Upper lobe of right lung (tissue), 1 donor: ENCODE data around the gene TBC1D2B. TPM values are rescaled to one million over a fixed set of nuclear protein-coding genes. Genes with fewer than 3 reads are reported as not detected.
"Not testable (repeated sequence)": the region's sequence is repeated elsewhere in the genome, so short reads cannot be mapped to it uniquely, and the experiment has no call there.

Experiments
- ATAC-seq: fragments of 200-7000 bp; cut with Tn5 transposase; one replicate; pipeline ENCODE4 v1.9.1; 2020; ENCODE audit warnings: mild to moderate bottlenecking, moderate library complexity
- DNase-seq: peaks from one replicate; pipeline ENCODE4 v3.0.0-alpha.2; 2020
- H3K27ac ChIP-seq: fragments of 200-600 bp; one replicate; pipeline ENCODE4 v1.8.0; 2022
- H3K27me3 ChIP-seq: fragments of 200-600 bp; one replicate; pipeline ENCODE4 v1.8.0; 2022; ENCODE audit warnings: mild to moderate bottlenecking
- H3K36me3 ChIP-seq: fragments of 200-600 bp; one replicate; pipeline ENCODE4 v1.8.0; 2022
- H3K4me1 ChIP-seq: fragments of 200-600 bp; one replicate; pipeline ENCODE4 v1.8.0; 2022
- H3K4me3 ChIP-seq: fragments of 200-600 bp; one replicate; pipeline ENCODE4 v1.8.0; 2022; ENCODE audit warnings: mild to moderate bottlenecking
- H3K9me3 ChIP-seq: fragments of 200-600 bp; one replicate; pipeline ENCODE4 v1.8.0; 2022
- CTCF ChIP-seq: fragments of 200-600 bp; IDR thresholded peaks from one replicate; pipeline ENCODE4 v1.8.0; 2022; ENCODE audit warnings: antibody characterized with exemption
- intact Hi-C: fragments of 100-400 bp; cut with DNase I; formaldehyde crosslinking; loops from one replicate; pipeline ENCODE4 v1.11.0; 2022
- total RNA-seq: library from RNA; stranded (reverse); fragmentation: NEBNext Ultra II Directional; extraction: Animal tissue kit (Norgen Biotek cat#: 25700); gene quantifications from one replicate; pipeline ENCODE4 v1.2.1, GENCODE V29; 2021
- donor health status: DM: no; HTN: yes; CAD: no; lungs with severe emphysema.

Gene TBC1D2B
- total RNA-seq, 1 donor from 2014 or later, result 88.7 TPM

DNA sequence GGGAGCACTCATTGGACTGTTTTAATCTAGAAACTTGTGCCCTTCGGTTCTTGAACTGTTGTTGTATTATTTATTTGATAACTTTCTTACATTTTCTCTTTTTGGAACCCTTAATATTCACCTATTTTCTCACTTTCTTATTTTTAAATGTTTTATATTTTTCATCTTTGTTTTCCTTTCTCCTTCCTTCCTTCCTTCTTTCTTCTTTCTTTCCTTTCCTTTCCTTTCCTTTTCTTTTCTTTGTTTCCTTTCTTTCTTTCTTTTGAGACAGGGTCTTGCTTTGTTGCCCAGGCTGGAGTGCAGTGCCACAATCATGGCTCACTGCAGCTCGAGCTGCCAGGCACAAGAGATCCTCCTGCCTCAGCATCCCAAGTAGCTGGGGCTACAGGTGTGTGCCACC is 108.5 kb downstream of the TBC1D2B start:
- no peak for ATAC-seq
- intact Hi-C loops, result loop anchor here (5.0 to 10.0 kb wide), 2 partner anchors 138 to 276 kb away; no protein-coding TSS in a partner anchor
- H3K4me3 ChIP-seq, result no peak overlapping the region

GRCh38 chr15:77967798-77968197 is 109.7 kb downstream of the TBC1D2B start:
- TF ChIP-seq CTCF, result no peak
- H3K4me1 ChIP-seq, result no peaks in the 10 kb centered on the region
- no peak for DNase-seq
- no peak overlapping the region for H3K27ac ChIP-seq
- no peak overlapping the region for H3K4me3 ChIP-seq
- no peaks in the 10 kb centered on the region for H3K27me3 ChIP-seq
- no peak for ATAC-seq
- intact Hi-C loops, result loop anchor here (5.0 to 10.0 kb wide), 2 partner anchors 140 to 277 kb away; no protein-coding TSS in a partner anchor
- H3K36me3 ChIP-seq, result no peaks in the 10 kb centered on the region
- no peaks in the 10 kb centered on the region for H3K9me3 ChIP-seq

More for the DNA sequence above, 108.5 kb downstream of the TBC1D2B start:
- H3K27me3 ChIP-seq, result no peaks in the 10 kb centered on the region
- no peaks in the 10 kb centered on the region for H3K36me3 ChIP-seq
- no peak overlapping the region for H3K27ac ChIP-seq
- peaks cover 3% of the 10 kb centered on the region for H3K4me1 ChIP-seq
- TF ChIP-seq CTCF, result no peak
- no peaks in the 10 kb centered on the region for H3K9me3 ChIP-seq
- DNase-seq, result no peak

GRCh38 chr15:77967235-77967615 is 110.3 kb downstream of the TBC1D2B start:
- H3K4me3 ChIP-seq, ATAC-seq, H3K27ac ChIP-seq, H3K27me3 ChIP-seq, H3K36me3 ChIP-seq, H3K9me3 ChIP-seq, H3K4me1 ChIP-seq: not testable (repeated sequence)
- intact Hi-C loops, result loop anchor here (5.0 to 10.0 kb wide), 2 partner anchors 140 to 278 kb away; no protein-coding TSS in a partner anchor
- peak; percentile 32 for DNase-seq

GRCh38 chr15:77966540-77967234 is 110.8 kb downstream of the TBC1D2B start:
- peak; percentile 90 for ATAC-seq
- H3K27ac ChIP-seq, result no peak overlapping the region
- no peak overlapping the region for H3K4me3 ChIP-seq
- peak; percentile 90 for TF ChIP-seq CTCF
- H3K36me3 ChIP-seq, result no peaks in the 10 kb centered on the region
- H3K4me1 ChIP-seq, result no peaks in the 10 kb centered on the region
- peak; percentile 62 for DNase-seq
- H3K27me3 ChIP-seq, result no peaks in the 10 kb centered on the region
- H3K9me3 ChIP-seq, result no peaks in the 10 kb centered on the region
- intact Hi-C loops, result loop anchor here (5.0 to 10.0 kb wide), 2 partner anchors 141 to 278 kb away; no protein-coding TSS in a partner anchor

- intact Hi-C loops, result loop anchor here (10.0 kb wide), 1 partner anchor 281 kb away; no protein-coding TSS in a partner anchor
- no peak for ATAC-seq
- Histone ChIP-seq H3K27ac (no peak overlapping the region), H3K4me1 (no peaks in the 10 kb centered on the region), H3K27me3 (no peaks in the 10 kb centered on the region), H3K4me3 (no peak overlapping the region), H3K36me3 (no peaks in the 10 kb centered on the region), H3K9me3 (no peaks in the 10 kb centered on the region)
- TF ChIP-seq CTCF, result no peak
- no peak for DNase-seq
Measured at GRCh38 chr15:77964193-77964592, 113.3 kb downstream of the TBC1D2B start.

DNA sequence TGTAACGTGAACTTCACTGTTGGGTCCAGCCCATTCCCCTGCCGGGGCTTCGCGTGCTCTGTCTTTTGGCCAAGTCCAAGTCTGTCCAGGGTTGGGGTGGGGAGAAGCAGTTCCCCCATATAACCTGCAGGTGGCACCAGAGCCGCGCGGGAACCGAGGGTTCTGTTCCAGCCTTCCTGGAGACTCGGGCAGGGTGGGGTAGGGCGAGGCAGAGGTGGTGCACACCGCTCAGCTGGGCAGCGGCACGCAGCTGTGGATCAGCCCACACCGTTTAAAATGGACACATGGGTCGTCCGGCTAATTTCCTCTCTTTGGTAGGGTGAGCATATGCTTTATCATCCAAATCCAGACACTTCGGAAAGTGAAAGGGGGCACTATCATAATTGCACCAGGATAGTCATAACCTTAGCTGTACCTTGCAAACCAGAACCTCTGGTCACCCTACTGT is 118.1 kb downstream of the TBC1D2B start:
- peak; percentile 100 for ATAC-seq

DNA sequence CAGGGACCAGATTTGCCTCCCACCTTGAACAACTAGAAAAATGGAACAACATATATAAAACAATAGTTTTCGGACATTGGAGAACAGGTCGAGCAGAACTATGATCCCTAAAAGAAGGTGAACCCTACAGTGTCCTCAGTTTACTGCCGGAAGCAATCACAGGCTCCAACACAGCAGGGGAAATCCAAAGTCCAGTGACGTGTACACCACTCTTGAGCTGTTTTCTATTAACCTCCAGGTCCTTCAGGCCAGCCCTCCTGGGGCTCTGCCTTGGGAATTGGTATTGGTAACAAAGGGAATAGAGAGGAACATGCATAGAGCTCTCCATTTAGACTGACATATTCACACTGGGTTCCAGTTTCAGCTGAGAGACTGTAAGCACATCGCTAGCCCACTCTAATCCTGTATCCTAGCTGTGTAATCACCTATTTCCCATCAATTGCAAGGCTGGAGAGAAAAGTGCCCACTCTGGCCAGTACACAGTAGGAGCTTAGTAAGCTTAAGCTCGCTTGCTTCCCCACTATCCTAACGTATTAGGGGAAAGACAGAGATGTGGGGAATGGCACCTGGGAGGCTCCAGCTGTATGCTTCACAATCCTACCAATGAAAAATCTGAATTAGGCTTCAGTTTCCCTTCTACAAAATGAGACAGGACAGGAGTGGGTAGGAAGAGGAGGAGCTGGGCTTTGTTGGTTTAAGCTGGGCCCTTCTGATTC is 118.6 kb downstream of the TBC1D2B start:
- H3K9me3 ChIP-seq, intact Hi-C loops, DNase-seq, H3K4me1 ChIP-seq, H3K4me3 ChIP-seq, ATAC-seq, H3K36me3 ChIP-seq, H3K27me3 ChIP-seq, H3K27ac ChIP-seq: not testable (repeated sequence)

More for the DNA sequence above, 118.1 kb downstream of the TBC1D2B start:
- Histone ChIP-seq H3K36me3 (no peaks in the 10 kb centered on the region), H3K4me3 (peak overlapping the region; percentile 29), H3K9me3 (no peaks in the 10 kb centered on the region), H3K27me3 (no peaks in the 10 kb centered on the region), H3K4me1 (no peaks in the 10 kb centered on the region), H3K27ac (no peak overlapping the region)
- TF ChIP-seq CTCF, result peak; percentile 96
- peak; percentile 89 for DNase-seq
- intact Hi-C loops, result no loop called here

DNA sequence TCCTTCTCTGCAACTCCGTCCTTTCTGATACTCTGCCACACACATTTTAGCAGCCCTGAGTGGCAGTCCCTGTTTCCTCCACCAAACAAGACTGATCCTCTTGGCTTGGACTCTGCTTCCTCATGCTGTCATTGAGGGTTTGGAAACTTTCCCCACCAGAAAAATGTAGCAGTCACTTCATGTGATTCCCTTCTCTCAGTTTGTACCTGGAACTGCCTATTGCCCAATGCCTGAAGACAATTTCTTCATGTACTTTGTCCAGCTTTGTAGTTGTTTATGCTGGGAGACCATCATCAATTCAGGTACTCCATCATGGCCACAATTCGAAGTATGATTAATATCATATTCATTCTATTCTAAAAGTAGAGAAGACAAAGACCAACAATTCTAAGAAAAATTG is 119.5 kb downstream of the TBC1D2B start:
- H3K27ac ChIP-seq, DNase-seq, ATAC-seq, H3K27me3 ChIP-seq, H3K9me3 ChIP-seq, H3K4me3 ChIP-seq, intact Hi-C loops, H3K36me3 ChIP-seq, H3K4me1 ChIP-seq: not testable (repeated sequence)
